ENCODE measurements around the gene CARD6.
"Not testable (repeated sequence)": the region's sequence is repeated elsewhere in the genome, so short reads cannot be mapped to it uniquely, and the experiment has no call there.

CARD6 gene

GRCh38 chr5:40875958-40876357, 34.8 kb downstream of the CARD6 start:
- no peak for DNase-seq (ENCODE audit: low spot score)

- DNase-seq (ENCODE audit: low spot score): no peak
Observed at GRCh38 chr5:40877371-40877988, 36.3 kb downstream of the CARD6 start.

- peak; percentile 46 for DNase-seq (ENCODE audit: low spot score)
Observed at GRCh38 chr5:40879163-40879942, 38.2 kb downstream of the CARD6 start.

DNA sequence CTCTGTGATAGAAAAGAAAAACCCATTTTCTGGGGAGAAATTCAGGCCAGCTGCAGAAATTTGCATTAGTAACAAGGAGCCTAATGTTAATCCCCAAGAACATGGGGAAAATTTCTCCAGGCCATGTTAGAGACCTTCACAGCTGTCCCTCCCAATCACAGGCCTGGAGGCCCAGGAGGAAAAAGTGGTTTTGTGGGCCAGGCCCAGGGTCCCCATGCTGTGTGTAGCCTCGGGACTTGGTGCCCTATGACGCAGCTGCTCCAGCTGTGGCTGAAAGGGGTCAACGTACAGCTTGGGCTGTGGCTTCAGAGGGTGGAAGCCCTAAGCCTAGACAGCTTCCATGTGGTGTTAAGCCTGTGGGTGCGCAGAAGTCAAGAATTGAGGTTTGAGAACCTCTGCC, 41.1 kb downstream of the CARD6 start:
- DNase-seq (ENCODE audit: low spot score): no peak

DNA sequence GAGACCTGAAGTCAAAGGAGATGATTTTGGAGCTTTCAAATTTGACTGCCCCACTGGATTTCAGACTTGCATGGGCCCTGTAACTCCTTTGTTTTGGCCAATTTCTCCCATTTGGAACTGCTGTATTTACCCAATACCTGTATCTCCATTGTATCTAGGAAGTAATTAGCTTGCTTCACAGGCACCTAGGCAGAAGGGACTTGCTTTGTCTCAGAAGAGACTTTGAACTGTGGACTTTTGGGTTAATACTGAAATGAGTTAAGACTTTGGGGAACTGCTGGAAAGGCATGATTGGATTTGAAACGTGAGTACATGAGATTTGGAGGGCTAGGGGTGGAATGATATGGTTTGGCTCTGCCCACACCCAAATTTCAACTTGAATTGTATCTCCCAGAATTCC, 41.9 kb downstream of the CARD6 start:
- not testable (repeated sequence) for DNase-seq (ENCODE audit: low spot score)

DNA sequence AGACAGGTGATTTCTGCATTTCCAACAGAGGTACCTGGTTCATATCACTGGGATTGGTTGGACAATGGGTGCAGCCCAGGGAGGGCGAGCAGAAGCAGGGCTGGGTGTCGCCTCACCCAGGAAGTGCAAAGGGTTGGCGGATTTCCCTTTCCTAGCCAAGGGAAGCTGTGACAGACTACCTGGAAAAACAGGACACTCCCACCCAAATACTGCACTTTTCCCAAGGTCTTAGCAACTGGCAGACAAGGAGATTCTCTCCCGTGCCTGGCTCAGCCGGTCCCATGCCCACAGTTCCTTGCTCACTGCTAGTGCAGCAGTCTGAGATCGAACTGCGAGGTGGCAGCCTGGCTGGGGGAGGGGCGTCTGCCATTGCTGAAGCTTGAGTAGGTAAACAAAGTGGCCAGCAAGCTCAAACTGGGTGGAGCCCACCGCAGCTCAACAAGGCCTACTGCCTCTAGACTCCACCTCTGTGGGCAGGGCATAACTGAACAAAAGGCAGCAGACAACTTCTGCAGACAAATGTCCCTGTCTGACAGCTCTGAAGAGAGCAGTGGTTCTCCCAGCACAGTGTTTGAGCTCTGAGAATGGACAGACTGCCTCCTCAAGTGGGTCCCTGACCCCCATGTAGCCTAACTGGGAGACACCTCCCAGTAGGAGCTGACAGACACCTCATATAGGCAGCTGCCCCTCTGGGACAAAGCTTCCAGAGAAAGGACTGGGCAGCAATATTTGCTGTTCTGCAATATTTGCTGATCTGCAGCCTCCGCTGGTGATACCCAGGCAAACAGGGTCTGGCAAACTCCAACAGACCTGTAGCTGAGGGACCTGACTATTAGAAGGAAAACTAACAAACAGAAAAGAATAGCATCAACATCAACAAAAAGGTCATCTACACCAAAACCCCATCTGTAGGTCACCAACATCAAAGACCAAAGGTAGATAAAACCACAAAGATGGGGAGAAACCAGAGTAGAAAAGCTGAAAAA, 54.6 kb downstream of the CARD6 start:
- DNase-seq (ENCODE audit: low spot score): not testable (repeated sequence)

DNA sequence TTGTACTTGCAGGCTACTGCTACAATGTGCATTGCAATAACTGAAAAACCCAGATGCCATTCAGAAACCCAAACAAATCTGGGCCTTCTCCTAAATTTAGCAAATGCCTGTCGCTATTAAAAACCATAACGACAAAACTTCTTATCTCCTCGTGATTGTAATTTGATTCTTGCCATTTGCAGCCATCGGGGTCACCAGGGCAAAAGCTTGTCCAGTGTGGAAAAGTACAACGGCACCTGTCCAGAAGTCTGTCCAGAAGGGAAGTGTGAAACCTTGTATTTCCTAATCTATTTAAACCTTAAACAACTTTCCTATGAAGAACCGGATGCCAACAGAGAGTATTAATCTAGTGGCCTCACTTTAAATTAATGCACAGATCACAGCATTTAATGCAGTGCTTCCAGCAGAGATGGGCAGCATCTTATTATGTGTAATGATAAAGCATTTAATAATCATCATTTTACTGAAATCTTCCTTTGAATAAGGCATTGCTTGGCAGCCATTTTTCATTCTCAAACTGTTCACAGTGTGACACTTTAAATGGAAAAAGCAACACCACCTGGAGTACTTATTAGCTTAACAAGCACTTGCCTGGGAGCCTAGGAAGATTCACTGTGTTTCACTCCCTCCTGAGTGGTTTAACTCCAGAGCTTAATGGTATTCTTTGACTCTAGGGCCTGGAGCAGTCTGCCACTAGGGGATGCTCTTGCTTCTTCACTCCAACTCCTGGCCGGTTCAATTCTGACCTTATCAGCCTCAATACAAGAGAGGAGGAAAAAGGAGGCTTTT, 63.2 kb downstream of the CARD6 start:
- DNase-seq (ENCODE audit: low spot score): peak; percentile 76

DNA sequence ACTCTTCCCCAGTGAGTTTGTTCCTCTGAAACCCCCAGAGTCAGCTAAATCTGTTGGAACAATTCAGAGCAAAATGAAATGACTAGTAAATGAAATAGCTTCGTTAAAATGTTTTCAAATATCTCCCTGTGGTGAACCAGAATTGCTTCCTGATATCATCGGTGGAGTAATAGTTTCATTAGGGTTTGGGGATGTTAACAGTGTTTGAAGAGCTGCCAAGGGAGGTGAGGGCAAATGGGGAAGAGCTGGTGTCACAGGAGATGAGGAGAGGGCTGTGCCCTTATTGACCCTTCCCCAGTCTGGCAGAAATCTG, 63.8 kb downstream of the CARD6 start:
- DNase-seq (ENCODE audit: low spot score): no peak

DNA sequence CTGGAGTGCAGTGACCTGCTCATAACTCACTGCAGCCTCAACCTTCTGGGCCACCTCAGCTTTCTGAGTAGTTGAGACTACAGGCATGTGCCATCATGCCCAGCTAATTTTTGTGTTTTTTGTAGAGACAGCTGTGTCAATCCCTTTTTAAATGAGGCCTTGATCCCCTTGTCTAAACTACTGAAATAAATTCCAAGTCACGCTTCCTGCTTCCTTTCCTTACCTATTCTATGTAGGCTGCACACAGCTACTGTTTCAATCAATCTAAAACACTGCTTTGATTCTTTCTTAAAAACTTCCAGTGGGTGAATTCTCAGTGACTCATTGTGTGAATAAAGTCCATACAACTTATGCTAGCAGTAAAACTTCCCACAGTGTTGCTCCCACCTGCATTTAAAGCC, 65.2 kb downstream of the CARD6 start:
- no peak for DNase-seq (ENCODE audit: low spot score)

DNA sequence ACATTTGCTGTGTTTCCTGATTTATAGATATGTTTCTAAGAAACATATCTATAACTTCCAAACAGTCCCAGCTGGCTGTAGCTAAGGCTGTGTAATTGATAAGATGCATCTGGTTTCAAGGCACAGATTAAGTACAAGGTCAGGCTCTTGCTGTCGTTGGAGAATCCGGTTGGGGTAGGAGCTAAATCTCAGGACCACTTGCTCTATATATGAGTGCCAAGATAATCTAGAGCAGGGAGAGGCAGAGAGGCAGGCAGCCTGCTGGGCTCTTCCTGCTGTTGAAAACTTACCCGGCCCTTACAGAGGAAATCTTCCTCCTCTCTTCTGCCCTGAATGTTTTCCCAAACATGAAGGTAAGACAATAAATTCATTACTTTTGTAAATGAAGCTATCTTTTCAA, 68.1 kb downstream of the CARD6 start, which contains the start of gene C7:
C7 (plus strand) TSS at position 234 of the 400 bp plus-strand sequence; CDS start at position 348, 114 bp downstream.
- no peak for DNase-seq (ENCODE audit: low spot score)

GRCh38 chr5:40909723-40910122, 68.6 kb downstream of the CARD6 start:
- DNase-seq (ENCODE audit: low spot score): no peak

All from AG20443 (cell line).